Osteocyte (in vitro differentiated cells): ENCODE data around the gene EDN2. TPM values are rescaled to one million over a fixed set of nuclear protein-coding genes. Genes with fewer than 3 reads are reported as not detected.

Source experiments
- DNase-seq: peaks from one replicate; pipeline ENCODE4 v3.0.0; 2021; ENCODE audit warnings: mixed read lengths; ENCODE audit not compliant: unreplicated experiment; ENCODE audit errors: extremely low spot score
- H3K27ac Mint-ChIP-seq: one replicate; pipeline ENCODE4 v1.8.0; 2021; ENCODE audit warnings: mild to moderate bottlenecking, mixed read lengths; ENCODE audit not compliant: unreplicated experiment
- H3K27me3 Mint-ChIP-seq: one replicate; pipeline ENCODE4 v1.8.0; 2021; ENCODE audit warnings: mixed read lengths; ENCODE audit not compliant: unreplicated experiment
- H3K36me3 Mint-ChIP-seq: one replicate; pipeline ENCODE4 v1.8.0; 2021; ENCODE audit warnings: mixed read lengths; ENCODE audit not compliant: unreplicated experiment
- H3K4me1 Mint-ChIP-seq: one replicate; pipeline ENCODE4 v1.8.0; 2021; ENCODE audit warnings: mixed read lengths; ENCODE audit not compliant: unreplicated experiment
- H3K4me3 Mint-ChIP-seq: one replicate; pipeline ENCODE4 v1.8.0; 2021; ENCODE audit warnings: mild to moderate bottlenecking, moderate library complexity, mixed read lengths; ENCODE audit not compliant: unreplicated experiment
- H3K9me3 Mint-ChIP-seq: one replicate; pipeline ENCODE4 v1.8.0; 2021; ENCODE audit warnings: mixed read lengths; ENCODE audit not compliant: unreplicated experiment
- CTCF ChIP-seq: fragments of 200-600 bp; sonication (generic); IDR thresholded peaks from 2 replicates; pipeline ENCODE4 v1.5.0; 2021; ENCODE audit warnings: antibody characterized with exemption, mild to moderate bottlenecking, moderate library complexity
- total RNA-seq: library from RNA; stranded (reverse); gene quantifications from 2 replicates; pipeline ENCODE4 v1.2.1, GENCODE V29; 2021

The EDN2 gene
- total RNA-seq, 1 donor from 2014 or later, result not detected

GRCh38 chr1:41442697-41443251 lies 41.7 kb downstream of the EDN2 start:
- Mint-ChIP-seq H3K27ac (no peak overlapping the region), H3K27me3 (no peaks in the 10 kb centered on the region), H3K4me1 (peaks cover 16% of the 10 kb centered on the region), H3K9me3 (no peaks in the 10 kb centered on the region), H3K36me3 (no peaks in the 10 kb centered on the region), H3K4me3 (no peak overlapping the region)
- no peak for DNase-seq
- TF ChIP-seq CTCF, result no peak

- no peaks in the 10 kb centered on the region for H3K36me3 Mint-ChIP-seq
- peaks cover 21% of the 10 kb centered on the region for H3K4me1 Mint-ChIP-seq
- TF ChIP-seq CTCF, result no peak
- no peaks in the 10 kb centered on the region for H3K27me3 Mint-ChIP-seq
- H3K27ac Mint-ChIP-seq, result no peak overlapping the region
- no peaks in the 10 kb centered on the region for H3K9me3 Mint-ChIP-seq
- H3K4me3 Mint-ChIP-seq, result no peak overlapping the region
- DNase-seq, result no peak
Observed at GRCh38 chr1:41440321-41441085, 44.0 kb downstream of the EDN2 start.

GRCh38 chr1:41439234-41439633 lies 45.2 kb downstream of the EDN2 start:
- TF ChIP-seq CTCF, result no peak
- no peaks in the 10 kb centered on the region for H3K27me3 Mint-ChIP-seq
- no peaks in the 10 kb centered on the region for H3K36me3 Mint-ChIP-seq
- no peak for DNase-seq
- no peaks in the 10 kb centered on the region for H3K9me3 Mint-ChIP-seq
- no peak overlapping the region for H3K27ac Mint-ChIP-seq
- no peak overlapping the region for H3K4me3 Mint-ChIP-seq
- H3K4me1 Mint-ChIP-seq, result peaks cover 33% of the 10 kb centered on the region

GRCh38 chr1:41438711-41439110 lies 45.8 kb downstream of the EDN2 start:
- H3K9me3 Mint-ChIP-seq, result no peaks in the 10 kb centered on the region
- H3K27me3 Mint-ChIP-seq, result no peaks in the 10 kb centered on the region
- TF ChIP-seq CTCF, result no peak
- no peak for DNase-seq
- no peaks in the 10 kb centered on the region for H3K36me3 Mint-ChIP-seq
- no peak overlapping the region for H3K4me3 Mint-ChIP-seq
- H3K4me1 Mint-ChIP-seq, result peaks cover 38% of the 10 kb centered on the region
- H3K27ac Mint-ChIP-seq, result no peak overlapping the region

- TF ChIP-seq CTCF, result no peak
- H3K9me3 Mint-ChIP-seq, result no peaks in the 10 kb centered on the region
- H3K27me3 Mint-ChIP-seq, result no peaks in the 10 kb centered on the region
- no peak for DNase-seq
- no peaks in the 10 kb centered on the region for H3K36me3 Mint-ChIP-seq
- peak overlapping the region; percentile 25 for H3K27ac Mint-ChIP-seq
- no peak overlapping the region for H3K4me3 Mint-ChIP-seq
- peaks cover 56% of the 10 kb centered on the region for H3K4me1 Mint-ChIP-seq
Observed at GRCh38 chr1:41437011-41437355, 47.5 kb downstream of the EDN2 start.
